ENCODE measurements around the gene YAP1.

The YAP1 gene

DNA sequence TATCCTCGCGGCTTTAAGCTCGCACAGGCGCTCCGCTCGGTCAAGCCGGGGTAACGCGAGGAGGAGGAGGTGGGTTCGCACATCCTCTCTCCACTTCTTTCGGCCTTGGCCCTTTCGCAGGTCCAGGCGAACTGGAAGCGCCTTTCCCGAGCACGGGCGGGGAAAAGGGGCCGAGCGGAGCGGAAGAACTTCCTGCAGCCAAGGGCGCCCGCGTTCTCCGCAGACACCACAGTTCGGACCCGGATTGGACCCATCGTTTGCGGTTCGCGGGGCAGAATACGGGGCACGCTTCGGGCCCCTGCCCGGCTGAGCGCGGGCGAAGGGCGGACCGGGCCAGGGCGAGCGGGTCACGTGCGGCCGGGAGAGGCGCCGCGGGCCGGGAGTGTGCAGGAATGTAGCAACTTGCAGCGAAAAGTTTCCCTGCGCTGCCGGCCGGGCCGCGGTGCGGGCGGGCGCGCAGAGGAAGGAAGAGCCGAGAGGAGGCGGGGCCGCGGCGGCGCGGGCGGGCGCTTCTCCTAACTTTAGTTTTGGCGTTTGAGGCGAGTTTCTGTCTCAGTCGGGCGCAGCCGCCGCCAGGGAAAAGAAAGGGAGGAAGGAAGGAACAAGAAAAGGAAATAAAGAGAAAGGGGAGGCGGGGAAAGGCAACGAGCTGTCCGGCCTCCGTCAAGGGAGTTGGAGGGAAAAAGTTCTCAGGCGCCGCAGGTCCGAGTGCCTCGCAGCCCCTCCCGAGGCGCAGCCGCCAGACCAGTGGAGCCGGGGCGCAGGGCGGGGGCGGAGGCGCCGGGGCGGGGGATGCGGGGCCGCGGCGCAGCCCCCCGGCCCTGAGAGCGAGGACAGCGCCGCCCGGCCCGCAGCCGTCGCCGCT, at the start of gene YAP1:
YAP1 (plus strand) TSS at position 552 of the 865 bp plus-strand sequence. CDS start 402 bp downstream, outside the sequence.
- DNase-seq (ENCODE audit: low spot score): peak; percentile 58

DNA sequence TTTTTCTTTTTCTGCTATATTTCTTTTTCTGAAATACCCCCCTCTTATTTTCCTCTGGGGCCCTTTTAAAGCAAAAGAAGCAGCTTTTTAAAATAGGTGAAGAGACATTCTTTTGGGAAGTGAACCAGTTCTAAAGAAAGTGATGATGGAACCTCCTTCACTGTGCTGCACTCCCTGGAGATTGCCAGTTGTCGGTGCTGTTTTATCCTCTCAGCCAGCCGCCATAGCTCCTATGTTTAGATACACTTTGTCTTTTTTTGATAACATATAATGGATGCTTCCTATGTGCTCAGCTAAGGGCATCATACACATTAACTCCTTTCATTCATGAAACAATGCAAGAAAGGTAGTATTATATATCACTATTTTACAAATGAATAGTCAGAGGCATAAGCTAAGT, 49.0 kb upstream of the YAP1 start:
- no peak for DNase-seq (ENCODE audit: low spot score)

DNA sequence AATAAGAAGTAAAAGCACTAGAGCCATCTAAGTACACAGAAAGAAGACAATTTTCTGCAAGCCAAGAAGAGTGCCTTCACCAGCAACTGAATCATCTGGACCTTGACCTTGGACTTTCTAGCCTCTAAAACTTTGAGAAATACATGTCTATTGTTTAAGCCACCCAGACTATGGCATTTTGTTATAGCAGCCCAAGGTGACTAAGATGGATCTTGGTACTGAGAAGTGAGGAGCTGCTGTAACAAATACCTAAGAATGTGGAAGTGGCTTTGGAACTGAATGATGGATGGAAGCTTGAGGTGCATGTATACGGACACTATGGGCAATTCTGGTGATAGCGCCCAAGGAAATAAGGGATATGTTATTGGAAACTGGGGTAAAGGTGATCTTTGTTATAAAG, 48.1 kb upstream of the YAP1 start:
- DNase-seq (ENCODE audit: low spot score): no peak

GRCh38 chr11:102064316-102064715, 45.9 kb upstream of the YAP1 start:
- DNase-seq (ENCODE audit: low spot score): no peak

- DNase-seq (ENCODE audit: low spot score): no peak
Measured at GRCh38 chr11:102070766-102071165, 39.5 kb upstream of the YAP1 start.

DNA sequence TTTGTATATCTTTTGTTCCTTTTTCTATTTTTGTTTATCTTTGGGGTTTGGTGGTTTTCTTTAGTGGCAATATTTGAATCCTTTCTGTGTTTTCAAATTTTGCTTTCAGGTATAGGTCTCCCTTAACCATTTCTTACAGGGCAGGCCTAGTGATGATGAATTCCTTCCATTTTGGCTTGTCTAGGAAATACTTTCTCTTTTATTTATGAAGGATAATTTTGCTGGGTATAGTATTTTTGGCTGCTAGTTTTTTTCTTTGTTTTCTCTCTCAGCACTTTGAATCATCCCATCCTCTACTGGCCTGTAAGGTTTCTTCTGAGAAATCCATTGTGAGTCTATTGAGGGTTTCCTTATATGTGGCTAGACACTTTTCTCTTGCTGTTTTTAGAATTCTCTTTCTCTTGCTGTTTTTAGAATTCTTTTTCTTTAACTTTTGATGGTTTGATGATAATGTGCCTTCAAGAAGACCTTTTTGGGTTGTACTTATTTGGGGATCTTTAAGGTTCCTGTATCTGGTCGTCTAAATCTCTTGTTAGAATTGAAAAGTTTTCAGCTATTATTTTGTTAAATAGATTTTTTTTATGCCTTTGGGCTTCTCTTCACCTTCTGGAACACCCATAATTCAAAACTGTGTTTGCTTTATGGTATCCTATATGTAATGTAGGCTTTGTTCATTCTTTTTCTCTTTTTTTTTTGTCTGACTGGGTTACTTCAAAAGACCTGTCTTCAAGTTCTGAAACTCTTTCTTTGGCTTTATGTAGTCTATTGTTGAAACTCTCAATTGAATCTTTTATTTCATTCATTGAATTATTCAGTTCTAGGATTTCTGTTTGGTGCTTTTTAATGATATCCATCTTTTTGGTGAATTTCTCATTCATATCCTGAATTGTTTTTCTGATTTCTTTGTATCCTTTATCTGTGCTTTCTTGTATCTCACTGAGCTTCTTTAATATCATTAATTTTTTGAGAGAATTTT, 38.5 kb upstream of the YAP1 start:
- DNase-seq (ENCODE audit: low spot score): no peak

DNA sequence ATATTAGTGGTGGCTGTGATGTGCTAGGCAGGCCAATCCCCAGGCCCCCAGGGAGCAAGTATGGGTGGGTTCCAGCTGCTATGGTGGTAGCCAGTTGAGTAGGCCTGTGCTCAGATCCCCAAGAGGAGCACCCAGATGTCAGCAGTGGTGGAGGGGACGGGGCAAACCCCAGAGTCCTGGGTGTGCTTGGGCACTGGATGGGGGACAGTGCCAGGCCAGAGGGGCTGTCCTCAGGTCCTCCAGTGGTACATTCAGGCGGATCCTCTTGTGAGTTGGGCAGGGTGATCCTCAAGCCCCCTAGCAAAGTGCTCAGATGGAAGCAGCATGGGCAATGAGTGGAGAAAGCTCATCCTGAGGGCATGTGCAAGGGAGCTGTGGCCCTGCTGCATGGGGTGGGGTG, 37.0 kb upstream of the YAP1 start:
- DNase-seq (ENCODE audit: low spot score): no peak

DNA sequence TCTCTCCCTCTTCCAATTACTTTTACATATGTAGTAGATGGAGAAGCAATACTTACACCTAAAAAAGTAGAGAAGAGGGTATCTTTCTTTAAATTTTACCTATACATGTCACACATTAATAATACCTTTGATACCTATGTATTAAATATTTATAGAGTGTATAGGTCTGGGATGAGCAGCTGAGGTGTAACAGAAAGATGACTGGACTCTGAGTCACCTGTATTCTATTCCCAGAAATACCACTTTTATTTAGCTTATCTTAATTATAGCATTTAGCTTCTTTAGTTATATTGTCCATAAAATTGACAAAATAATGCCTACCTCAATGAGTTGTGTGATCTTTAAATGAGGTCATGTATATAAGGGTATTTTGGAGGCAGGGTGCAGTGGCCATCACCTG, 30.6 kb upstream of the YAP1 start:
- DNase-seq (ENCODE audit: low spot score): no peak

DNA sequence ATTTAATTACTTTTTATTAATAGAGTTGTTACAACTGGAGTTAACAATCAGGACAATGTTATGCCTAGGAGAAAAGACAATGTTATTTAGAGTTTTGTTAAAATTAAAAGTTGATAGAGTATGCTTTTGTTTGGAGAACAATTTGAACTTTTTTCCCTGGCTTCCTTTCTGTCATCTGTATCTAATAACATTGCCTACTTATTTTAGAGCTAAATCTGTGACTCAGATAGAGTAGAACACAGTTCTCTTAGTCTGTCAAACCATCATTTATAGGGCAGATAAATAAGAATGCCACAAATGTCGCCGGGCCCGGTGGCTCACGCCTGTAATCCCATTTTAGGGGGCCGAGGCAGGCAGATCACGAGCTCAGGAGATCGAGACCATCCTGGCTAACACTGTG, 28.9 kb upstream of the YAP1 start:
- no peak for DNase-seq (ENCODE audit: low spot score)

- no peak for DNase-seq (ENCODE audit: low spot score)
Measured at GRCh38 chr11:102085864-102086551, 24.2 kb upstream of the YAP1 start.

DNA sequence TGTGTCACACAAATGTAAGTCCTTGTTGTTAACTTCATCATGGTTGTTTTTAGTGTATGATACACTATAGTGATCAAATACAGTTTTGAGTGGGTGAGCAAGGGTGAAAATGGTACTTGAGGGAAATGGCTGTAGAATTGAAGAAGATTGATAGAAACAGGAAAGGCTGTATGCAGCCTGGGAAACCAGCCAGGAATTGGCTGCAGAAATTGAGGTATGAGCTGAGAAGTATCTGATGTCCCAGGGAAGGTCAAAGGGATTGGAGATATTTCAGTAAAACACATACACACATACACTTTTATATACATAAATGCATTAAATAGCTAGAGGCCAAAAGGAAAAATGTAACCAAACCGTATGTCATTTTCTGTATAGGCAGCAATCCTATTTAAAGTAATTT, 13.1 kb upstream of the YAP1 start:
- DNase-seq (ENCODE audit: low spot score): no peak

- DNase-seq (ENCODE audit: low spot score): no peak
Measured at GRCh38 chr11:102099755-102100154, 10.5 kb upstream of the YAP1 start.

- DNase-seq (ENCODE audit: low spot score): no peak
Measured at GRCh38 chr11:102108734-102109440, 1.4 kb upstream of the YAP1 start.

DNA sequence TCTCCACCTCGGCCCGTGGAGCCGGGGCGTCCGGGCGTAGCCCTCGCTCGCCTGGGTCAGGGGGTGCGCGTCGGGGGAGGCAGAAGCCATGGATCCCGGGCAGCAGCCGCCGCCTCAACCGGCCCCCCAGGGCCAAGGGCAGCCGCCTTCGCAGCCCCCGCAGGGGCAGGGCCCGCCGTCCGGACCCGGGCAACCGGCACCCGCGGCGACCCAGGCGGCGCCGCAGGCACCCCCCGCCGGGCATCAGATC, 439 bp downstream of the YAP1 start:
- DNase-seq (ENCODE audit: low spot score): no peak

DNA sequence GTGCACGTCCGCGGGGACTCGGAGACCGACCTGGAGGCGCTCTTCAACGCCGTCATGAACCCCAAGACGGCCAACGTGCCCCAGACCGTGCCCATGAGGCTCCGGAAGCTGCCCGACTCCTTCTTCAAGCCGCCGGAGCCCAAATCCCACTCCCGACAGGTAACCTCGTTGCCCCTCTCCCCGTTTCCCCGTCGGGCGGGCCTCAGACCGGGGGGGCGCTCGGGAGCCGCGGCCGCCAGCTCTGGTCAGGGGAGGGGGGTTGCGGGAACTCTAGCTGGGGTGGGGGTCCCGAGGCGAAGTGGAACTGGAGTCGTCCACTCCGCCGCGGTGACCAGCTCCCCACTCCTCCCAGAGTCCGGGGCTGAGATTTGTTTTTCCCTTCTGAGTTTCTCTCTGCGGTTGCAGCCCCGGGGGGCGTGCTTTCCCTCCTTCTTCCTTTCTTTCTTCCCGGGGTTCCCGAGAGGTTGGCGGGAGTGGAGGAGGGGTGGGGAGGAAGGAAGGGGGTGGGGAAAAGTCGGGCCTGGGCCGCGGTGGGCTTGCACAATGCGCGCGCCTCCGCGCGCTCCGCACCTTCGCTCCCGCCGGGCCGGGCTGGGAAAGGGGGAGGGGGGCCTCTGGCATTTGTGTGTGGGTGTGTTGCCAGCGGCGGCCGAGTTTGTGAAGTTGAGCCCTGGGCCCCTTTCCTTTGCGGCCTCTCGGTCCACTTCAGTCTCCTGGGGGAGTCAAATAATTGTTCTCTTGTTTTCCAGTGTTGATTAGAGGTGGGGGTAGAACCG, 952 bp downstream of the YAP1 start:
- no peak for DNase-seq (ENCODE audit: low spot score)

DNA sequence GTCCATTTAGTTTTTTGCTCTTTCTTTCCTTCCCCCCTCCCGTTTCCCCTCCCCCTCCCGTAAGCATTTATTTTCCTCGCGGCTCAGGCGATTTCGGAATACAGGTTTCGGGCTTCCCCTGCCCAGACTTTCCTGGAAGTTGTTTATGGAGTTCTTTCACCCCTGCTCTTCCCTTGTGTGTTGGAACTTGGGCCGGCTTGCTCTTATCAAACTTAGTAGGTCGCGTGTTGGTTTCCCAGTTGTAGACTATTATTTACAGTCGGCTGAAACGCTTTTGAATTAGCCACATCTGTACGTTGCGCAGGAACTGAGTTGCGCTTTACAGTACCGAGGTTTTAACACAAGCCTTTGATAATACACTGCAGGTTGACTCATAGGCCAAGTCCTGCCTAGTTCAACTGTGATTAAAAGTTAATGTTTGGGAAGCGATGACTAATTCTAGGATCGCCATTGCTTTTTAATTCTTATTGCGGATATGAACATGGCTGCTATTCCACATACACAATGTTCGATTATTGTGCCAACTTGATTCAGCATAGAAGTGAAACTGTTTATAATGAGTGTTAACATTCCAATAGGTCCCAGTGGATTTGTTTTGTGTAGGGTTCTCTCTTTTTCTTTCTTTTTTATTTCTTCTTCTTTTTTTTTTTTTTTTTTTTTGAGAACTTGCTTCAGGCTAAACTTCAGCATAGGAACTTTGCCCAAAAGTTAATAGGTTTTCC, 1.7 kb downstream of the YAP1 start:
- DNase-seq (ENCODE audit: low spot score): peak; percentile 49

GRCh38 chr11:102112509-102112821, 2.2 kb downstream of the YAP1 start:
- DNase-seq (ENCODE audit: low spot score): no peak

DNA sequence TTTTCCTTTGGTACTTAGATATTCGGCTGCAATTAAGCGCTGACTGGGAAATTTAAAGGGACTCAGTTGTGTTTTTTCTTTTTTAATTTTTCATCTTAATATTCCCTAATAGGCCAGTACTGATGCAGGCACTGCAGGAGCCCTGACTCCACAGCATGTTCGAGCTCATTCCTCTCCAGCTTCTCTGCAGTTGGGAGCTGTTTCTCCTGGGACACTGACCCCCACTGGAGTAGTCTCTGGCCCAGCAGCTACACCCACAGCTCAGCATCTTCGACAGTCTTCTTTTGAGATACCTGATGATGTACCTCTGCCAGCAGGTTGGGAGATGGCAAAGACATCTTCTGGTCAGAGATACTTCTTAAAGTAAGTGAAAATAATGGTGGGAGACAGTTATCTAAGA, 3.8 kb downstream of the YAP1 start:
- DNase-seq (ENCODE audit: low spot score): no peak

- no peak for DNase-seq (ENCODE audit: low spot score)
Measured at GRCh38 chr11:102115557-102115956, 5.3 kb downstream of the YAP1 start.

- no peak for DNase-seq (ENCODE audit: low spot score)
Measured at GRCh38 chr11:102116453-102117205, 6.4 kb downstream of the YAP1 start.

All from CD4-positive, alpha-beta T cell treated with Interleukin-2 at 100 ng/mL for 4 hours (primary cell).